MCF 10A (cell line): Measurements from ENCODE around the gene STX1B. TPM values are rescaled to one million over a fixed set of nuclear protein-coding genes. Genes with fewer than 3 reads are reported as not detected.

Source experiments
- BruUV-seq: library from RNA; stranded (reverse); fragments of 400-500 nt; replicated peaks from 2 replicates; lab custom pipeline; 2021; lab: Mats Ljungman, UMichigan
- CTCF ChIA-PET: fragments of 300-600 bp; sonication (Branson Sonifier 250); formaldehyde crosslinking; extraction: SDS; loops from one replicate; lab custom pipeline; 2021; ENCODE audit warnings: antibody characterized with exemption, inconsistent platforms; lab: Yijun Ruan, JAX
- POLR2A ChIA-PET: fragments of 300-600, 350-650 bp; sonication (Branson Sonifier 250); formaldehyde crosslinking; extraction: SDS; loops from one replicate; lab custom pipeline; 2020; ENCODE audit warnings: antibody characterized with exemption, inconsistent platforms; lab: Yijun Ruan, JAX
- DNase-seq: peaks from one replicate; pipeline ENCODE4 v3.0.0-alpha.2; 2018; ENCODE audit not compliant: unreplicated experiment
- H3K27ac Mint-ChIP-seq: one replicate; pipeline ENCODE4 v1.8.0; 2022; ENCODE audit warnings: mild to moderate bottlenecking, low read depth, mixed read lengths; ENCODE audit not compliant: unreplicated experiment
- H3K27me3 Mint-ChIP-seq: one replicate; pipeline ENCODE4 v1.8.0; 2022; ENCODE audit warnings: mixed read lengths; ENCODE audit not compliant: insufficient read depth, unreplicated experiment
- H3K36me3 Mint-ChIP-seq: one replicate; pipeline ENCODE4 v1.8.0; 2022; ENCODE audit warnings: mild to moderate bottlenecking, moderate library complexity, mixed read lengths; ENCODE audit not compliant: insufficient read depth, unreplicated experiment
- H3K4me1 Mint-ChIP-seq: one replicate; pipeline ENCODE4 v1.8.0; 2022; ENCODE audit warnings: mixed read lengths; ENCODE audit not compliant: insufficient read depth, unreplicated experiment
- H3K4me3 Mint-ChIP-seq: one replicate; pipeline ENCODE4 v1.8.0; 2022; ENCODE audit warnings: mild to moderate bottlenecking, moderate library complexity, mixed read lengths; ENCODE audit not compliant: unreplicated experiment
- H3K9me3 Mint-ChIP-seq: one replicate; pipeline ENCODE4 v1.8.0; 2022; ENCODE audit warnings: mixed read lengths; ENCODE audit not compliant: unreplicated experiment
- intact Hi-C: fragments of 100-400 bp; cut with micrococcal nuclease; formaldehyde crosslinking; loops from 2 replicates; pipeline ENCODE4 v1.14.1; 2022
- total RNA-seq: library from RNA; stranded (reverse); gene quantifications from 2 replicates; pipeline ENCODE4 v1.2.3, GENCODE V29; 2022
- TF ChIP-seq, protein P1 (sequence below): fragments of 200-600 bp; IDR thresholded peaks from one replicate; pipeline ENCODE4 v1.8.0; 2022; ENCODE audit warnings: antibody characterized with exemption, mild to moderate bottlenecking; ENCODE audit not compliant: unreplicated experiment

The STX1B gene
- total RNA-seq, 1 experiment from 2014 or later, result 0.42 TPM

- Mint-ChIP-seq H3K4me1 (peaks cover 20% of the 10 kb centered on the region), H3K27ac (peak within 1 kb of the TSS; percentile 92), H3K9me3 (no peaks in the 10 kb centered on the region), H3K27me3 (no peaks in the 10 kb centered on the region), H3K36me3 (peaks cover 60% of the 10 kb centered on the region), H3K4me3 (peak within 1 kb of the TSS; percentile 90)
- intact Hi-C loops, result no loop called here
- CTCF ChIA-PET, result interaction anchor here (0.6 kb wide), 1 partner anchor 376 kb away, joined by 3 read pairs; no protein-coding TSS in a partner anchor
- no TSS peak for BruUV-seq
- TF ChIP-seq, protein P1, sequence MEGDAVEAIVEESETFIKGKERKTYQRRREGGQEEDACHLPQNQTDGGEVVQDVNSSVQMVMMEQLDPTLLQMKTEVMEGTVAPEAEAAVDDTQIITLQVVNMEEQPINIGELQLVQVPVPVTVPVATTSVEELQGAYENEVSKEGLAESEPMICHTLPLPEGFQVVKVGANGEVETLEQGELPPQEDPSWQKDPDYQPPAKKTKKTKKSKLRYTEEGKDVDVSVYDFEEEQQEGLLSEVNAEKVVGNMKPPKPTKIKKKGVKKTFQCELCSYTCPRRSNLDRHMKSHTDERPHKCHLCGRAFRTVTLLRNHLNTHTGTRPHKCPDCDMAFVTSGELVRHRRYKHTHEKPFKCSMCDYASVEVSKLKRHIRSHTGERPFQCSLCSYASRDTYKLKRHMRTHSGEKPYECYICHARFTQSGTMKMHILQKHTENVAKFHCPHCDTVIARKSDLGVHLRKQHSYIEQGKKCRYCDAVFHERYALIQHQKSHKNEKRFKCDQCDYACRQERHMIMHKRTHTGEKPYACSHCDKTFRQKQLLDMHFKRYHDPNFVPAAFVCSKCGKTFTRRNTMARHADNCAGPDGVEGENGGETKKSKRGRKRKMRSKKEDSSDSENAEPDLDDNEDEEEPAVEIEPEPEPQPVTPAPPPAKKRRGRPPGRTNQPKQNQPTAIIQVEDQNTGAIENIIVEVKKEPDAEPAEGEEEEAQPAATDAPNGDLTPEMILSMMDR, result no peak
- POLR2A ChIA-PET, result interaction anchor here (0.7 to 1.1 kb wide), 6 partner anchors 9 to 501 kb away, joined by 3 to 4 read pairs (median 3); partner anchors contain the start of genes ORAI3, ZNF646 and ZNF668
- peak; percentile 93 for DNase-seq
These were observed 52.8 kb downstream of the STX1B start, which contains the start of gene SETD1A for GRCh38 chr16:30957456-30958174. TSS of gene SETD1A (plus strand) at chr16:30957754. CDS start at chr16:30958732, 978 bp downstream.

DNA sequence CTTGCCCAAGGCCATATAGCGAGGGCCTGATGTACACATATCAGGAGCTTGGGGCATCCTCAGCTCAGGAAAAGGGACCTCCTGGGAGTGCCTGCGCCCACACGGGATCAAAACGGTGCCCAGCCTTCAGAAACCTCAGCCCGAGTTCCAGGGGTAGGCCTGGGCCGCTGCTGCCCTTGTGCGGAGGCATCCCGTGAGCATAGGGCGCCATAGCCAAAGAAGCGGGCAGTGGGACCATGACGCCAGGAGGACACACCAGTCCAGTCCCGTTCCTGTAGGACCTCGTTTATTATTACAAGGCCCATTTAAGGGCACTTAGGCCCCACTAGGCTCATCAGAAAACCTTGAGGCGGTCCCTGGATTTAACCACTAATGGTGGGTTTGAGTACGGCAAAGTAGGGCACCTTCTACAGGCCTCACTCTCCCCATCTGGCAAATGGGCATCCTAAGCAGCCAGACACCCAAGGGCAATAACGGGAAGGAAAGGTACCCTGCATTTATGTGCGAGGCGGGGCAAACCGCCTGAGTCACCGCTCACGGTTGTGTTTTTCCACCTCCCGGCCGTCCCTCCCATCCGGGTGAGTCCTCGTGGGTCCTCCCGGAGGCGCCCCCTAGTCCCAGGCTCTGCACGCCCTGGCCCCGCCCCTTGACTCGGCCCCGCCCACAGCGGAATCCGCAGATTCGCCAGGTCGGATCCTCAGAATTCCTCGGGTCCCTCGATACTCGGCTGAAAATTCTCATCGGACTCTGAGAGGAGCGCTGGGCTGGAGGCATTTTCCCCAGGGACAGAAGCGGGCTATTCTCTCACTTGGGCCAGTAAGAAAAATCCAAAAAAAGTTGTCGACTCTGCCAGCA is 53.6 kb downstream of the STX1B start:
- intact Hi-C loops, result no loop called here

DNA sequence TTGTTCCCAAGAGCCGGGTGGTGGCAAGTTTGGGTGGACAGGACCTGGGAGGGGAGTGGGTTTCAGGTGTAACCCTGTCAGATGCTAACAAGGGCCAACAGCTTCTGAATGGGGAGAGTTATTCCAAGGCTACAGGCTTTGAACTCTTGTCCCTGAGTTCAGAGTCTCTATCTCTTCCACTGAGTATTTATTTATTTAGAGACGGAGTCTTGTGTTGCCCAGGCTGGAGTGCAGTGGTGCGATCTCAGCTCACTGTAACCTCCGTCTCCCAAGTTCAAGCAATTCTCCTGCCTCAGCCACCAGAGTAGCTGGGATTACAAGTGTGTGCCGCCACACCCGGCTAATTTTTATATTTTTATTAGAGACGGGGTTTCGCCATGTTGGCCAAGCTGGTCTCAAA is 55.4 kb downstream of the STX1B start:
- DNase-seq, result no peak
- Mint-ChIP-seq H3K27ac (no peak overlapping the region), H3K9me3 (no peaks in the 10 kb centered on the region), H3K27me3 (no peaks in the 10 kb centered on the region), H3K4me1 (peaks cover 18% of the 10 kb centered on the region), H3K4me3 (no peak overlapping the region), H3K36me3 (peaks cover 51% of the 10 kb centered on the region)
- TF ChIP-seq, protein P1, result no peak
- POLR2A ChIA-PET, result interaction anchor here (0.7 to 1.5 kb wide), 3 partner anchors 11 to 919 kb away, joined by 3 to 4 read pairs (median 3); partner anchors contain the start of genes ZNF646 and ZNF668
- intact Hi-C loops, result no loop called here
- CTCF ChIA-PET, result interaction anchor here (0.6 to 7.4 kb wide), 7 partner anchors 9 to 916 kb away, joined by 3 to 66 read pairs (median 4); partner anchors contain the start of gene ZNF843
- BruUV-seq, result no TSS peak

More for the DNA sequence above, 53.6 kb downstream of the STX1B start:
- peak; percentile 84 for DNase-seq
- H3K4me3 Mint-ChIP-seq, result peak overlapping the region; percentile 90
- ChIA-PET POLR2A (interaction anchor here (0.7 to 1.5 kb wide), 7 partner anchors 8 to 501 kb away, joined by 3 to 4 read pairs (median 3); partner anchors contain the start of genes ORAI3, ZNF646 and ZNF668), CTCF (interaction anchor here (7.4 kb wide), 1 partner anchor 16 kb away, joined by 66 read pairs; no protein-coding TSS in a partner anchor)
- peaks cover 59% of the 10 kb centered on the region for H3K36me3 Mint-ChIP-seq
- no peaks in the 10 kb centered on the region for H3K27me3 Mint-ChIP-seq
- TF ChIP-seq, protein P1, result peak; percentile 12
- TSS peak; percentile 76 for BruUV-seq
- peak overlapping the region; percentile 92 for H3K27ac Mint-ChIP-seq
- H3K9me3 Mint-ChIP-seq, result no peaks in the 10 kb centered on the region
- H3K4me1 Mint-ChIP-seq, result peaks cover 20% of the 10 kb centered on the region
